Smooth muscle cell (in vitro differentiated cells): ENCODE data around the gene SSR3. TPM values are rescaled to one million over a fixed set of nuclear protein-coding genes. Genes with fewer than 3 reads are reported as not detected.

Experiments used
- DNase-seq: peaks from one replicate; lab custom pipeline; 2025; ENCODE audit not compliant: unreplicated experiment; lab: John Stamatoyannopoulos, UW
- H2AFZ ChIP-seq: fragments of 200-600 bp; sonication (generic); 2 replicates; pipeline ENCODE4 v1.6.0; 2016; ENCODE audit warnings: antibody characterized with exemption, low read depth, mild to moderate bottlenecking
- H3F3A ChIP-seq: fragments of 200-600 bp; sonication (generic); 2 replicates; pipeline ENCODE4 v1.6.0; 2017; ENCODE audit warnings: antibody characterized with exemption, low read depth
- H3K27ac ChIP-seq: fragments of 200-600 bp; sonication (generic); 2 replicates; pipeline ENCODE4 v1.5.1; 2016; ENCODE audit warnings: low read depth, mild to moderate bottlenecking
- H3K27me3 ChIP-seq: fragments of 200-600 bp; sonication (generic); 2 replicates; pipeline ENCODE4 v1.6.1; 2016; ENCODE audit warnings: low read depth, mild to moderate bottlenecking
- H3K36me3 ChIP-seq: fragments of 200-600 bp; sonication (generic); 2 replicates; pipeline ENCODE4 v1.5.1; 2016; ENCODE audit warnings: low read depth
- H3K4me1 ChIP-seq: fragments of 200-600 bp; sonication (generic); 2 replicates; pipeline ENCODE4 v1.5.1; 2016; ENCODE audit warnings: low read depth
- H3K4me2 ChIP-seq: fragments of 200-600 bp; sonication (generic); 2 replicates; pipeline ENCODE4 v1.6.0; 2016; ENCODE audit warnings: mild to moderate bottlenecking
- H3K4me3 ChIP-seq: fragments of 200-600 bp; sonication (generic); 2 replicates; pipeline ENCODE4 v1.5.1; 2016; ENCODE audit warnings: mild to moderate bottlenecking
- H3K79me2 ChIP-seq: fragments of 200-600 bp; sonication (generic); 2 replicates; pipeline ENCODE4 v1.6.0; 2016; ENCODE audit warnings: low read depth, mild to moderate bottlenecking
- H3K9ac ChIP-seq: fragments of 200-600 bp; sonication (generic); 2 replicates; pipeline ENCODE4 v1.6.0; 2016; ENCODE audit warnings: low read depth
- H3K9me3 ChIP-seq: fragments of 200-600 bp; sonication (generic); replicated peaks from 2 replicates; pipeline ENCODE4 v1.5.1; 2016; ENCODE audit warnings: low read depth
- H4K20me1 ChIP-seq: fragments of 200-600 bp; sonication (generic); 2 replicates; pipeline ENCODE4 v1.6.0; 2016; ENCODE audit warnings: low read depth
- CTCF ChIP-seq: fragments of 200-600 bp; sonication (generic); IDR thresholded peaks from 2 replicates; pipeline ENCODE4 v1.5.1; 2017; ENCODE audit warnings: borderline replicate concordance, mild to moderate bottlenecking, antibody characterized with exemption; ENCODE audit not compliant: insufficient read depth, poor library complexity, severe bottlenecking
- WGBS: methylation state at CpG from one replicate; pipeline ENCODE4 v1.1.7; 2016; ENCODE audit warnings: low lambda C conversion rate; 5-methylcytosine and 5-hydroxymethylcytosine counted together
- polyA plus RNA-seq: library from polyadenylated mRNA; unstranded; fragments of >200 nt; fragmentation: Nextera tagmentation; extraction: Ambion mirVana; gene quantifications from 2 replicates; pipeline ENCODE4 v1.2.1, GENCODE V29; 2016
- total RNA-seq: library from RNA; depleted of rRNA; stranded (reverse); fragments of >200 nt; gene quantifications from 2 replicates; pipeline ENCODE4 v1.2.3, GENCODE V29; 2014

SSR3 gene
- 325 and 386 TPM in 2 replicates for total RNA-seq
- polyA plus RNA-seq, result 337 and 370 TPM in 2 replicates

DNA sequence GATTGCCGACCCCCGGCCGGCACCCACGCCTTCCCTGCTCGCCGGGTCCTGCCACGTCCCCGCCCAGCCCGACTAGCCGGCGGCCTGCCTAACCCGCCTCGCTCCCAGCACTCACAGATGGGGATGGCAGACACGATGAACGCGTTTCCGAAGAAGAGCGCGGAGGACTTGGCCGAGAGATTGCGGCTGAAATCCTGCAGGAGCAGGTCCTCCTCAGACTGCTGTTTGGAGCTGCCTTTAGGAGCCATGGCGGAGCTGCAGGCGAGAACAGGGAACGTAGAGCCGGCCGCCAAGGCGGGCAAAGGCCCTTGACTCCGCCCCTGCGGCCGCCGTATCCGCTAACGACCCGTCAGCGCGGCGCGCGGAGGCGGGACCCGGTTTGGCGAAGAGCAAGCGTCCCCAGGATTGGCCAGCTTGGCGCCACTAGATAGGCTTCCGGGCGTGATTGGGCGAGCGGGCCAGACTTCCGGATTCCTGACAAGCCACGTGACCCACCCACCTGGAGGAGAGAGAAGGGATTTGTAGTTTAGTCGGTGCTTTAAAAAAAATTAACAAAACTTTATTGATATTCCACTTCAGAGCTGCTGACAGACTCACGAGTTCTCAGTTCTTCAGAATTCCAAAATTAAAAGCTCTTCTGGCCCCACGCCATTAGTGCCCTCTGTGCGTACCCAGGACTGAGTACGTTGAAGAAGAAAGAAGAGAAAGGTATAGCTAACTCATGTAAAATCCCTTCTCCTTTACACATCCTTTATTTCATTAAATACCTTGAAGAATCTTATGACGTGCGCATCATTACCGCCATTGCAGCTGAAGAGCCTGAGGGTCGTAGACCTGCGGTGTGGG is at the start of gene SSR3:
Gene SSR3, minus strand, starts transcription at position 276 of the 846 bp plus-strand sequence. Its CDS starts 28 bp downstream, at position 248.
- Histone ChIP-seq H3K79me2 (peaks cover 47% of the 10 kb centered on the region), H3K4me3 (peak within 1 kb of the TSS; percentile 89), H2AFZ (peak within 1 kb of the TSS; percentile 96), H3F3A (peaks cover 6% of the 10 kb centered on the region), H3K4me2 (peak within 1 kb of the TSS; percentile 94), H3K27me3 (no peaks in the 10 kb centered on the region), H3K9me3 (no peaks in the 10 kb centered on the region), H3K9ac (peak within 1 kb of the TSS; percentile 98), H4K20me1 (peaks cover 37% of the 10 kb centered on the region), H3K4me1 (peaks cover 22% of the 10 kb centered on the region), H3K36me3 (no peaks in the 10 kb centered on the region), H3K27ac (peak within 1 kb of the TSS; percentile 96)
- 6% methylated on average over 60 of the region's 60 CpGs for WGBS
- no peak for TF ChIP-seq CTCF
- DNase-seq, result peak; percentile 88

- Histone ChIP-seq H3K36me3 (no peaks in the 10 kb centered on the region), H4K20me1 (no peaks in the 10 kb centered on the region), H3F3A (peaks cover 5% of the 10 kb centered on the region), H3K27me3 (no peaks in the 10 kb centered on the region), H2AFZ (no peak overlapping the region), H3K4me1 (peaks cover 19% of the 10 kb centered on the region), H3K9ac (no peak overlapping the region), H3K9me3 (no peaks in the 10 kb centered on the region), H3K79me2 (no peaks in the 10 kb centered on the region), H3K4me3 (no peak overlapping the region), H3K27ac (no peak overlapping the region), H3K4me2 (no peak overlapping the region)
- 98% methylated on average over 2 of the region's 2 CpGs for WGBS
- no peak for TF ChIP-seq CTCF
- DNase-seq, result no peak
Measured at GRCh38 chr3:156604064-156604641, 49.2 kb upstream of the SSR3 start.

GRCh38 chr3:156603379-156604017 is 48.6 kb upstream of the SSR3 start:
- no peak for DNase-seq
- H3K27ac ChIP-seq, result peak overlapping the region; percentile 44
- H2AFZ ChIP-seq, result no peak overlapping the region
- no peak overlapping the region for H3K4me3 ChIP-seq
- no peaks in the 10 kb centered on the region for H3K27me3 ChIP-seq
- no peaks in the 10 kb centered on the region for H3K79me2 ChIP-seq
- 93% methylated on average over 2 of the region's 2 CpGs for WGBS
- H3K4me2 ChIP-seq, result no peak overlapping the region
- no peak overlapping the region for H3K9ac ChIP-seq
- no peak for TF ChIP-seq CTCF
- peaks cover 19% of the 10 kb centered on the region for H3K4me1 ChIP-seq
- H3K36me3 ChIP-seq, result no peaks in the 10 kb centered on the region
- no peaks in the 10 kb centered on the region for H4K20me1 ChIP-seq
- H3K9me3 ChIP-seq, result no peaks in the 10 kb centered on the region
- peaks cover 5% of the 10 kb centered on the region for H3F3A ChIP-seq
